ENCODE results near the gene CDX1.

- TF ChIP-seq POLR2AphosphoS5 (IDR thresholded peaks at IDR 0.05; ENCODE audit: low read depth, low read length) (no peak), POLR2A (IDR thresholded peaks at IDR 0.05; ENCODE audit: low read depth, low read length) (no peak)
These were observed 16.2 kb downstream of the CDX1 start for GRCh38 chr5:150182774-150183173.

Data from GM12891 (cell line).